Astrocyte (in vitro differentiated cells and primary cell): ENCODE measurements around the gene S100A9. TPM values are rescaled to one million over a fixed set of nuclear protein-coding genes. Genes with fewer than 3 reads are reported as not detected.

Experiments used
- DNase-seq: peaks from one replicate; pipeline ENCODE4 v3.0.0-alpha.2; 2010; ENCODE audit warnings: low read depth
- FAIRE-seq: peaks from 2 replicates; lab custom pipeline; 2011; peaks lifted over from hg19 to GRCh38; lab: Jason Lieb, UNC
- H2AFZ ChIP-seq: 2 replicates; pipeline ENCODE4 v1.6.0; 2012; ENCODE audit warnings: low read depth, low read length, inconsistent platforms
- H3K27ac ChIP-seq: 2 replicates; pipeline ENCODE4 v1.5.1; 2011; ENCODE audit warnings: low read depth, low read length, inconsistent platforms
- H3K27me3 ChIP-seq: 2 replicates; pipeline ENCODE4 v1.6.0; 2011; ENCODE audit warnings: low read length, inconsistent platforms; ENCODE audit not compliant: insufficient read depth
- H3K36me3 ChIP-seq: 2 replicates; pipeline ENCODE4 v1.5.1; 2011; ENCODE audit warnings: low read length, inconsistent platforms; ENCODE audit not compliant: insufficient read depth
- H3K4me1 ChIP-seq: 2 replicates; pipeline ENCODE4 v1.5.1; 2011; ENCODE audit warnings: low read length, inconsistent platforms; ENCODE audit not compliant: insufficient read depth
- H3K4me2 ChIP-seq: 2 replicates; pipeline ENCODE4 v1.6.0; 2012; ENCODE audit warnings: low read length, inconsistent platforms
- H3K4me3 ChIP-seq: 2 replicates; pipeline ENCODE4 v1.5.1; 2011; ENCODE audit warnings: low read depth, mild to moderate bottlenecking, low read length, inconsistent platforms; ENCODE audit not compliant: insufficient read depth
- H3K79me2 ChIP-seq: 2 replicates; pipeline ENCODE4 v1.6.0; 2012; ENCODE audit warnings: mild to moderate bottlenecking, low read length, inconsistent platforms; ENCODE audit not compliant: insufficient read depth
- H3K9ac ChIP-seq: 2 replicates; pipeline ENCODE4 v1.6.0; 2012; ENCODE audit warnings: mild to moderate bottlenecking, low read length, inconsistent platforms
- H3K9me3 ChIP-seq: 2 replicates; pipeline ENCODE4 v1.5.1; 2012; ENCODE audit warnings: low read depth, mild to moderate bottlenecking, low read length, inconsistent platforms; ENCODE audit not compliant: insufficient read depth
- H4K20me1 ChIP-seq: 2 replicates; pipeline ENCODE4 v1.6.0; 2012; ENCODE audit warnings: low read length, inconsistent platforms; ENCODE audit not compliant: insufficient read depth
- H3K27ac Mint-ChIP-seq: one replicate; pipeline ENCODE4 v1.8.0; 2021; ENCODE audit warnings: mild to moderate bottlenecking, mixed read lengths; ENCODE audit not compliant: unreplicated experiment
- H3K27me3 Mint-ChIP-seq: one replicate; pipeline ENCODE4 v1.8.0; 2021; ENCODE audit warnings: low read depth, mixed read lengths; ENCODE audit not compliant: unreplicated experiment
- H3K36me3 Mint-ChIP-seq: one replicate; pipeline ENCODE4 v1.8.0; 2021; ENCODE audit warnings: low read depth, mixed read lengths; ENCODE audit not compliant: unreplicated experiment
- H3K4me1 Mint-ChIP-seq: one replicate; pipeline ENCODE4 v1.8.0; 2021; ENCODE audit warnings: low read depth, mixed read lengths; ENCODE audit not compliant: unreplicated experiment
- H3K4me3 Mint-ChIP-seq: one replicate; pipeline ENCODE4 v1.8.0; 2021; ENCODE audit warnings: mild to moderate bottlenecking, moderate library complexity, mixed read lengths; ENCODE audit not compliant: unreplicated experiment
- H3K9me3 Mint-ChIP-seq: one replicate; pipeline ENCODE4 v1.8.0; 2021; ENCODE audit warnings: mild to moderate bottlenecking, mixed read lengths; ENCODE audit not compliant: unreplicated experiment
- CTCF ChIP-seq: IDR thresholded peaks from 2 replicates; pipeline ENCODE4 v1.5.1; 2011; ENCODE audit warnings: low read depth, mild to moderate bottlenecking, inconsistent platforms, low read length, moderate library complexity; ENCODE audit not compliant: insufficient read depth
- EZH2 ChIP-seq: IDR thresholded peaks from 2 replicates; pipeline ENCODE4 v1.6.1; 2012; ENCODE audit warnings: mild to moderate bottlenecking, low read length, inconsistent platforms; ENCODE audit not compliant: insufficient read depth
- total RNA-seq: library from RNA; stranded (reverse); gene quantifications from 2 replicates; pipeline ENCODE4 v1.2.1, GENCODE V29; 2021

Gene S100A9
- total RNA-seq, 1 donor from 2014 or later = 1.8 TPM

GRCh38 chr1:153371231-153371630 is 13.6 kb downstream of the S100A9 start:
- H3K9me3 ChIP-seq = no peaks in the 10 kb centered on the region
- no peaks in the 10 kb centered on the region for H3K36me3 ChIP-seq
- no peak overlapping the region for H3K4me3 ChIP-seq
- Mint-ChIP-seq H3K4me3 (no peak overlapping the region), H3K9me3 (no peaks in the 10 kb centered on the region), H3K27me3 (peaks cover 37% of the 10 kb centered on the region), H3K36me3 (no peaks in the 10 kb centered on the region), H3K4me1 (peaks cover 6% of the 10 kb centered on the region), H3K27ac (no peak overlapping the region)
- no peak overlapping the region for H3K4me2 ChIP-seq
- no peaks in the 10 kb centered on the region for H3K79me2 ChIP-seq
- no peak overlapping the region for H3K9ac ChIP-seq
- H3K4me1 ChIP-seq = no peaks in the 10 kb centered on the region
- no peaks in the 10 kb centered on the region for H4K20me1 ChIP-seq
- FAIRE-seq (no peak), DNase-seq (no peak)
- H3K27me3 ChIP-seq = peaks cover 3% of the 10 kb centered on the region
- H2AFZ ChIP-seq = no peak overlapping the region
- TF ChIP-seq EZH2 (no peak), CTCF (no peak)
- no peak overlapping the region for H3K27ac ChIP-seq

- Mint-ChIP-seq H3K36me3 (no peaks in the 10 kb centered on the region), H3K27me3 (peaks cover 38% of the 10 kb centered on the region), H3K9me3 (no peaks in the 10 kb centered on the region), H3K4me1 (peaks cover 6% of the 10 kb centered on the region), H3K4me3 (no peak overlapping the region), H3K27ac (no peak overlapping the region)
- Histone ChIP-seq H3K4me2 (no peak overlapping the region), H3K4me1 (no peaks in the 10 kb centered on the region), H3K4me3 (no peak overlapping the region), H3K9ac (no peak overlapping the region), H3K36me3 (no peaks in the 10 kb centered on the region), H3K79me2 (no peaks in the 10 kb centered on the region), H2AFZ (no peak overlapping the region), H4K20me1 (no peaks in the 10 kb centered on the region), H3K9me3 (no peaks in the 10 kb centered on the region), H3K27ac (no peak overlapping the region), H3K27me3 (peaks cover 3% of the 10 kb centered on the region)
- no peak for DNase-seq
- TF ChIP-seq EZH2 (no peak), CTCF (no peak)
- no peak for FAIRE-seq
These were observed 14.9 kb downstream of the S100A9 start for GRCh38 chr1:153372571-153372970.

GRCh38 chr1:153374071-153374470 is 16.4 kb downstream of the S100A9 start:
- Histone ChIP-seq H3K4me3 (no peak overlapping the region), H3K4me1 (no peaks in the 10 kb centered on the region), H3K4me2 (no peak overlapping the region), H4K20me1 (no peaks in the 10 kb centered on the region), H2AFZ (no peak overlapping the region), H3K79me2 (no peaks in the 10 kb centered on the region), H3K36me3 (no peaks in the 10 kb centered on the region), H3K9ac (no peak overlapping the region), H3K9me3 (no peaks in the 10 kb centered on the region), H3K27ac (no peak overlapping the region), H3K27me3 (peaks cover 3% of the 10 kb centered on the region)
- FAIRE-seq (no peak), DNase-seq (no peak)
- Mint-ChIP-seq H3K4me1 (peaks cover 6% of the 10 kb centered on the region), H3K27me3 (peaks cover 37% of the 10 kb centered on the region), H3K27ac (no peak overlapping the region), H3K4me3 (no peak overlapping the region), H3K9me3 (no peaks in the 10 kb centered on the region), H3K36me3 (no peaks in the 10 kb centered on the region)
- TF ChIP-seq EZH2 (no peak), CTCF (no peak)
